Adipose tissue (tissue), 3 donors: Measurements from ENCODE around the gene EML2. TPM values are rescaled to one million over a fixed set of nuclear protein-coding genes. Genes with fewer than 3 reads are reported as not detected.

Experiments
- H3K27ac ChIP-seq: one replicate; pipeline ENCODE4 v1.5.1; 2013; ENCODE audit warnings: low read depth, low read length
- WGBS, 3 donors: extraction: QIAGEN DNeasy Blood & Tissue Kit; methylation state at CpG; one replicate each; pipeline ENCODE4 v1.1.7; 2013; 5-methylcytosine and 5-hydroxymethylcytosine counted together
- polyA plus RNA-seq, 3 donors: library from polyadenylated mRNA; stranded (reverse); fragments of 200-250 nt; gene quantifications; one replicate each; pipeline ENCODE4 v1.2.3, GENCODE V29; 2013
- donor health status: healthy with polysubstance abuse.
- donor health status: Bipolar disorder and iron deficiency.
- donor health status: healthy.

Gene EML2
- polyA plus RNA-seq, 3 donors: 17.5 to 29.2 (median 22.3) TPM

- H3K27ac ChIP-seq: no peak overlapping the region
- 9 to 14% (median 12%) methylated on average over 12 to 13 of the region's 13 CpGs for WGBS, 3 donors
Measured at GRCh38 chr19:45599286-45599685, 39.9 kb downstream of the EML2 start.

- H3K27ac ChIP-seq: no peak overlapping the region
- WGBS, 3 donors: 2 to 3% (median 3%) methylated on average over 21 to 22 of the region's 22 CpGs
Measured at GRCh38 chr19:45598267-45599001, 40.8 kb downstream of the EML2 start.

GRCh38 chr19:45597425-45598111 lies 41.6 kb downstream of the EML2 start:
- WGBS, 3 donors: 24 to 26% (median 26%) methylated on average over 4 to 5 of the region's 5 CpGs
- H3K27ac ChIP-seq: no peak overlapping the region

DNA sequence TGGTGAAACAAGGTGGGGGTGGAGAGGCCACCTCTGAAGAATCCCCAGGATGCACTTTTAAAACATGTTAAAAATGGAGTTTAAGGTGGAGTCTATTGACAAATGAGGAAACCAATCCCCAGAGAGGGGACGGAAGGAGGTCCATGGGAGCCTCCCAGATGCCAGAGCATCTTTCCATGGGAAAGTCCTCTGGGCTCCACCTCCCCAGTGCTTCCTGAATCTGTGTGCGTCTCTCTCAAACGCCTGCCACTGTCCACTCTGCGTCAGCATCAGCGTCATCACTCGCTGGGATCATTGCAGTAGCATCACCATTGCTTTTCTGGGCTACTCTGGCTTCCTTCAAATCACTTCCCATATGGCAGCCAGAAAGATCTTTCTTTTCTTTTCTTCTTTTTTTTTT lies 43.4 kb downstream of the EML2 start:
- 58 to 62% (median 61%) methylated on average over 6 of the region's 6 CpGs for WGBS, 3 donors
- H3K27ac ChIP-seq: no peak overlapping the region

- WGBS, 3 donors: 12 to 23% (median 17%) methylated on average over 1 of the region's 1 CpG
- no peak overlapping the region for H3K27ac ChIP-seq
Measured at GRCh38 chr19:45593520-45593919, 45.7 kb downstream of the EML2 start.

DNA sequence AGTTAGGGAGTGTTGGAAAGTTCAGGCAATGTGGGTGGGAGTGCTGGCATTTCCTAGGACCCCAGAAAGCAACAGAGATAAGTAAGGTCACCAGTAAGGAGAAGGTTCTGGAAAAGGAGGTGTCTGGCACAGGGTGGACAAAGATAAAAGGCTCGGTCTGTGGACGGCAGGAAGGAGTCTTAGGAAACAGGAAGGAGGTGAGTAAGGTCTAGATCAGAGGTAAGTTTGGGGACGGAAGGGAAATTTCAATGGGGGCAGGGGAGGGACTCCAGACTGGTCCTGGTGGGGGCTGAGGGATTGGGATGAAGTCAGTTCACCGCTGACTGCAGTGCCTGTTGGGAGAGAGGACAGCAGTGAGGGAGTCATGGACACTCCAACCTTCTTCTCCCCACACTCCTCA lies 46.8 kb downstream of the EML2 start:
- H3K27ac ChIP-seq: no peak overlapping the region

DNA sequence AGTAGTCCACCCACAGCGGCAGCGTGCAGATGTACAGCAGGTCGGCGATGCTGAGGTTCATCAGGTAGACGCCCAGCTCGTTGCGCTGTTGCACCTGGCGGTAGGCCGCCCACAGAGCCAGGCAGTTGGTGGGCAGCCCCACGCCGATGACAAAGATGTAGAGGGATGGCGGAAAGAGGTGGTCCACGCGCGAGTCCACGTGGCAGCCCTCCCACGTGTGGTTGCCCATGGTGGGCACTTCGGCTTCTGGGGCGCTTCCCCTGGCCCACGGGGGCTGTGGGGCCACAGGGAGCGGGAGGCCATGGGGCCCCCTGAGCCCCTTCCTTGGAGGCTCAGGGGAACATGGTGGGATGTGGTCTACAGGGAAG lies 47.6 kb downstream of the EML2 start:
- WGBS, 3 donors: 90 to 94% (median 92%) methylated on average over 21 of the region's 21 CpGs
- H3K27ac ChIP-seq: no peak overlapping the region

More for the DNA sequence above, 46.8 kb downstream of the EML2 start:
- WGBS, 3 donors: 24 to 38% (median 32%) methylated on average over 4 of the region's 4 CpGs

- WGBS, 3 donors: 47 to 62% (median 60%) methylated on average over 47 to 48 of the region's 48 CpGs
- H3K27ac ChIP-seq: no peak overlapping the region
Measured at GRCh38 chr19:45591004-45591637, 48.1 kb downstream of the EML2 start.

- H3K27ac ChIP-seq: no peak overlapping the region
- 53 to 69% (median 67%) methylated on average over 15 of the region's 15 CpGs for WGBS, 3 donors
Measured at GRCh38 chr19:45590300-45591003, 48.7 kb downstream of the EML2 start.

- 89 to 94% (median 90%) methylated on average over 4 of the region's 4 CpGs for WGBS, 3 donors
- no peak overlapping the region for H3K27ac ChIP-seq
Measured at GRCh38 chr19:45589768-45590167, 49.4 kb downstream of the EML2 start.

GRCh38 chr19:45587873-45588272 lies 51.3 kb downstream of the EML2 start:
- no peak overlapping the region for H3K27ac ChIP-seq
- 64 to 70% (median 64%) methylated on average over 4 of the region's 4 CpGs for WGBS, 3 donors

GRCh38 chr19:45585158-45585577 lies 54.0 kb downstream of the EML2 start:
- 22 to 24% (median 22%) methylated on average over 7 of the region's 7 CpGs for WGBS, 3 donors
- peak overlapping the region; percentile 44 for H3K27ac ChIP-seq

- H3K27ac ChIP-seq: peak within 1 kb of the TSS; percentile 71
- 0 to 1% (median 0%) methylated on average over 61 to 63 of the region's 63 CpGs for WGBS, 3 donors
Measured at GRCh38 chr19:45584332-45585157, 54.7 kb downstream of the EML2 start, which contains the start of gene OPA3. Gene OPA3 (minus strand): TSS chr19:45584802. CDS start chr19:45584764, 38 bp downstream.

- no peak overlapping the region for H3K27ac ChIP-seq
- WGBS, 3 donors: 83 to 95% (median 92%) methylated on average over 7 of the region's 7 CpGs
Measured at GRCh38 chr19:45581576-45581975, 57.6 kb downstream of the EML2 start.

DNA sequence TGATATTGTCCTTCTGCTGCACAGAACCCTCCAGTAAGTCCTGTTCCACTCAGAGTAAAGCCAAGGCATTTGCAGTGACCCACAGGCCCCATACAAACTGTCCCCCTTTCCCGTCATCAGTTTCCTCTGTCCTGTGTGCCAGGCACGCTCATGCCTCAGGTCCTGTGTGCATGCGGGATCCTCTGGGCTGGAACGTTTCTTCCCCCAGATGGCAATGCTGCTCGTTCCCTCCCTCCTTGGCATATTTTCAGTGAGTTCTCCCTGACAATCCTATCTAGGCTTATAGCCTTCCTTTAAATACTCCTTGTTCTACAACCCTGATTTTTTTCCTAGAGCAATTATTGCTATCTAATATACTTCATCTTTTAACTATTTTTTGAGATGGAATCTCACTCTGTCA lies 60.3 kb downstream of the EML2 start:
- H3K27ac ChIP-seq: no peak overlapping the region
- 50 to 72% (median 69%) methylated on average over 5 of the region's 5 CpGs for WGBS, 3 donors

DNA sequence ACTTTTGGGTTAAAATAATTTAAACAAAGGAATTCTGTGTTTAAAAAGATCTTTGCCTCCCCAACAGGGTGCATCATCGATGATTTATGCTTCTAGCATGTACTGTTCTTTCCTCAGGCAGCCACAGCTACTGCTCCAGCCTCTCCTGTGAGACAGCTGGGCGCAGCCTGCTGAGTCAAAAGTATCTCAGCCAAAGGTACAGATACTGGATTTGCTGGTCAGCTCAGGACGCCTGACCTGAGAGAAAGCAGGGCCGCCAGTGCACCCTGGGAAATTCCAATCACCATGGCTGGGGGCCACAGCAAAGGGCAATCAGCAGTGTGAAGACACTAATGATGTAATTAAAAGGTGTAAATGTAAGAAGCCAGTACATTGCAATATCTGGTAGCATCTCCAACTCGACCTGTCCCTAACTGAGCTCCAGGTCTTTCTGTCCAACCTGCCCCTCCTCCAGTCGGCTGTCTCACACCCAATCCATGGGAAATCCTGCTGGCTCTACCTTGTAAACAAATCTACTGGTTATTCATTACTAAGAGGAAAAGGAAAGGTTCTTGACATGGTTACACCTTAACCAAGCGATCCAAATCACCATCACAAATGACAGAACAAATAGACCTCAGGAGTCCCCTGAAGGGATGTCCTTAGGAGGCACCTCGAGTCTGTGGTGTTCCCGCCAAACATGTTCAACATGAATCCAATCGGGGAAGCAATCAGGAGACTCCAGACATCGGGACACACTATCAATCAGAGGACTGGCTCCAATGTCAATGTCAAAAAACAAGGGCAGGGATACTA lies 61.9 kb downstream of the EML2 start:
- 16 to 62% (median 57%) methylated on average over 11 of the region's 11 CpGs for WGBS, 3 donors
- H3K27ac ChIP-seq: no peak overlapping the region

GRCh38 chr19:45576682-45577081 lies 62.5 kb downstream of the EML2 start:
- WGBS, 3 donors: 46 to 91% (median 85%) methylated on average over 3 of the region's 3 CpGs

More at GRCh38 chr19:45576682-45577081, 62.5 kb downstream of the EML2 start:
- no peak overlapping the region for H3K27ac ChIP-seq
